Measurements from ENCODE around the gene CIDEB. TPM values are rescaled to one million over a fixed set of nuclear protein-coding genes. Genes with fewer than 3 reads are reported as not detected.

CIDEB gene
- total and polyA plus RNA-seq, 9 of the 15 experiments (the other 6 are each of a cell fraction or from before 2014, with no cell fraction given): 0.03 to 0.35 (median 0.09) TPM; not detected in 3

DNA sequence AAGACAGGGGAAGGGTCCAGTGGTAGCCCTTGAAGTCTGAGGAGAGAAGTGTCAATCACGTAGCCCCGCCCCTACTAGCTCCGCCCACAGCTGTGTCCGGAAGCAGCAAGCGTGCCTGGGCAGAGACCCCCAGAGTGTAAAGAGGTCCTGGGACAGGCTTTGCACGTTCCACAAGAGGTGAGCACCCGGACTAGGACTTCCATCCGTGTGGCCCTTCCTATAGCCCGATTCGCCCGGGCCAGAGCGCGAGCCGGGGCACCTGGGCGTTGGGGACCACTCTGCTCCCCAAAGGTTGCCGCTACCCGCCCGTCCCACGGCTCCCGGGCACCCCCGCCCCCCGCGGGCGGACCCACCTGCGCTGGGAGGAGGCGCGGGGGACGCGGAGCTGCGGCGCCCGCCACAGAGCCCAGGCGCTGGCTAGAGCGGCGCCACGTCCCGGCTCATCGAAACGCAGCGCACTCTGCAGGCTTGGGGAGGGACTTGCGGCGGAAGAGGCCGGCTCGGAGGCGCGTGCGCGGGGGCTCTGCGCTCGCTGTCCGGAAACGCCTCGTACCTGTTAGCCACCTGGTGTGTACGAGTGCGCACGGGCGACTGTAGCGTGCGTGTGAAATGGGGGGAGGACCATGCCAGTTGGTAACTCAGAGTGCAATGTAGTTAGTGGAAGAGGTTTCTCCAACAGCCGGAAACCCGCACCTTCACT, 36.5 kb downstream of the CIDEB start, which contains the start of gene RABGGTA (continued):
- TF ChIP-seq, protein P1, sequence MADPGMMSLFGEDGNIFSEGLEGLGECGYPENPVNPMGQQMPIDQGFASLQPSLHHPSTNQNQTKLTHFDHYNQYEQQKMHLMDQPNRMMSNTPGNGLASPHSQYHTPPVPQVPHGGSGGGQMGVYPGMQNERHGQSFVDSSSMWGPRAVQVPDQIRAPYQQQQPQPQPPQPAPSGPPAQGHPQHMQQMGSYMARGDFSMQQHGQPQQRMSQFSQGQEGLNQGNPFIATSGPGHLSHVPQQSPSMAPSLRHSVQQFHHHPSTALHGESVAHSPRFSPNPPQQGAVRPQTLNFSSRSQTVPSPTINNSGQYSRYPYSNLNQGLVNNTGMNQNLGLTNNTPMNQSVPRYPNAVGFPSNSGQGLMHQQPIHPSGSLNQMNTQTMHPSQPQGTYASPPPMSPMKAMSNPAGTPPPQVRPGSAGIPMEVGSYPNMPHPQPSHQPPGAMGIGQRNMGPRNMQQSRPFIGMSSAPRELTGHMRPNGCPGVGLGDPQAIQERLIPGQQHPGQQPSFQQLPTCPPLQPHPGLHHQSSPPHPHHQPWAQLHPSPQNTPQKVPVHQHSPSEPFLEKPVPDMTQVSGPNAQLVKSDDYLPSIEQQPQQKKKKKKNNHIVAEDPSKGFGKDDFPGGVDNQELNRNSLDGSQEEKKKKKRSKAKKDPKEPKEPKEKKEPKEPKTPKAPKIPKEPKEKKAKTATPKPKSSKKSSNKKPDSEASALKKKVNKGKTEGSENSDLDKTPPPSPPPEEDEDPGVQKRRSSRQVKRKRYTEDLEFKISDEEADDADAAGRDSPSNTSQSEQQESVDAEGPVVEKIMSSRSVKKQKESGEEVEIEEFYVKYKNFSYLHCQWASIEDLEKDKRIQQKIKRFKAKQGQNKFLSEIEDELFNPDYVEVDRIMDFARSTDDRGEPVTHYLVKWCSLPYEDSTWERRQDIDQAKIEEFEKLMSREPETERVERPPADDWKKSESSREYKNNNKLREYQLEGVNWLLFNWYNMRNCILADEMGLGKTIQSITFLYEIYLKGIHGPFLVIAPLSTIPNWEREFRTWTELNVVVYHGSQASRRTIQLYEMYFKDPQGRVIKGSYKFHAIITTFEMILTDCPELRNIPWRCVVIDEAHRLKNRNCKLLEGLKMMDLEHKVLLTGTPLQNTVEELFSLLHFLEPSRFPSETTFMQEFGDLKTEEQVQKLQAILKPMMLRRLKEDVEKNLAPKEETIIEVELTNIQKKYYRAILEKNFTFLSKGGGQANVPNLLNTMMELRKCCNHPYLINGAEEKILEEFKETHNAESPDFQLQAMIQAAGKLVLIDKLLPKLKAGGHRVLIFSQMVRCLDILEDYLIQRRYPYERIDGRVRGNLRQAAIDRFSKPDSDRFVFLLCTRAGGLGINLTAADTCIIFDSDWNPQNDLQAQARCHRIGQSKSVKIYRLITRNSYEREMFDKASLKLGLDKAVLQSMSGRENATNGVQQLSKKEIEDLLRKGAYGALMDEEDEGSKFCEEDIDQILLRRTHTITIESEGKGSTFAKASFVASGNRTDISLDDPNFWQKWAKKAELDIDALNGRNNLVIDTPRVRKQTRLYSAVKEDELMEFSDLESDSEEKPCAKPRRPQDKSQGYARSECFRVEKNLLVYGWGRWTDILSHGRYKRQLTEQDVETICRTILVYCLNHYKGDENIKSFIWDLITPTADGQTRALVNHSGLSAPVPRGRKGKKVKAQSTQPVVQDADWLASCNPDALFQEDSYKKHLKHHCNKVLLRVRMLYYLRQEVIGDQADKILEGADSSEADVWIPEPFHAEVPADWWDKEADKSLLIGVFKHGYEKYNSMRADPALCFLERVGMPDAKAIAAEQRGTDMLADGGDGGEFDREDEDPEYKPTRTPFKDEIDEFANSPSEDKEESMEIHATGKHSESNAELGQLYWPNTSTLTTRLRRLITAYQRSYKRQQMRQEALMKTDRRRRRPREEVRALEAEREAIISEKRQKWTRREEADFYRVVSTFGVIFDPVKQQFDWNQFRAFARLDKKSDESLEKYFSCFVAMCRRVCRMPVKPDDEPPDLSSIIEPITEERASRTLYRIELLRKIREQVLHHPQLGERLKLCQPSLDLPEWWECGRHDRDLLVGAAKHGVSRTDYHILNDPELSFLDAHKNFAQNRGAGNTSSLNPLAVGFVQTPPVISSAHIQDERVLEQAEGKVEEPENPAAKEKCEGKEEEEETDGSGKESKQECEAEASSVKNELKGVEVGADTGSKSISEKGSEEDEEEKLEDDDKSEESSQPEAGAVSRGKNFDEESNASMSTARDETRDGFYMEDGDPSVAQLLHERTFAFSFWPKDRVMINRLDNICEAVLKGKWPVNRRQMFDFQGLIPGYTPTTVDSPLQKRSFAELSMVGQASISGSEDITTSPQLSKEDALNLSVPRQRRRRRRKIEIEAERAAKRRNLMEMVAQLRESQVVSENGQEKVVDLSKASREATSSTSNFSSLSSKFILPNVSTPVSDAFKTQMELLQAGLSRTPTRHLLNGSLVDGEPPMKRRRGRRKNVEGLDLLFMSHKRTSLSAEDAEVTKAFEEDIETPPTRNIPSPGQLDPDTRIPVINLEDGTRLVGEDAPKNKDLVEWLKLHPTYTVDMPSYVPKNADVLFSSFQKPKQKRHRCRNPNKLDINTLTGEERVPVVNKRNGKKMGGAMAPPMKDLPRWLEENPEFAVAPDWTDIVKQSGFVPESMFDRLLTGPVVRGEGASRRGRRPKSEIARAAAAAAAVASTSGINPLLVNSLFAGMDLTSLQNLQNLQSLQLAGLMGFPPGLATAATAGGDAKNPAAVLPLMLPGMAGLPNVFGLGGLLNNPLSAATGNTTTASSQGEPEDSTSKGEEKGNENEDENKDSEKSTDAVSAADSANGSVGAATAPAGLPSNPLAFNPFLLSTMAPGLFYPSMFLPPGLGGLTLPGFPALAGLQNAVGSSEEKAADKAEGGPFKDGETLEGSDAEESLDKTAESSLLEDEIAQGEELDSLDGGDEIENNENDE (IDR thresholded peaks at IDR 0.05; ENCODE audit: low read depth, low read length): no peak
- TF ChIP-seq TCF3 (CRISPR knock-in tag; IDR thresholded peaks at IDR 0.05) (peak; percentile 30), XRCC4 (IDR thresholded peaks at IDR 0.05; ENCODE audit: extremely low read depth, insufficient read depth, insufficient read length) (no peak), MAZ (CRISPR knock-in tag; conservative IDR thresholded peaks at IDR 0.05 in 1 of 2, IDR thresholded peaks at IDR 0.05 in 1 of 2) (peak; percentile 87 to 88), SREBF2 (CRISPR knock-in tag; IDR thresholded peaks at IDR 0.05) (no peak), ZNF551 (CRISPR knock-in tag; IDR thresholded peaks at IDR 0.05) (no peak), NCOR1 (IDR thresholded peaks at IDR 0.05) (0 out of 2 replicates have a peak, but pooled peaks have one; percentile 31), RBM39 (optimal IDR thresholded peaks at IDR 0.05; ENCODE audit: low read depth, low read length) (no peak), FOXA1 (IDR thresholded peaks at IDR 0.05; ENCODE audit: borderline replicate concordance) (no peak), KDM2B (CRISPR knock-in tag; IDR thresholded peaks at IDR 0.05) (no peak), DDX20 (tag; IDR thresholded peaks at IDR 0.05; ENCODE audit: low read depth) (no peak)
- TF ChIP-seq, protein P2, sequence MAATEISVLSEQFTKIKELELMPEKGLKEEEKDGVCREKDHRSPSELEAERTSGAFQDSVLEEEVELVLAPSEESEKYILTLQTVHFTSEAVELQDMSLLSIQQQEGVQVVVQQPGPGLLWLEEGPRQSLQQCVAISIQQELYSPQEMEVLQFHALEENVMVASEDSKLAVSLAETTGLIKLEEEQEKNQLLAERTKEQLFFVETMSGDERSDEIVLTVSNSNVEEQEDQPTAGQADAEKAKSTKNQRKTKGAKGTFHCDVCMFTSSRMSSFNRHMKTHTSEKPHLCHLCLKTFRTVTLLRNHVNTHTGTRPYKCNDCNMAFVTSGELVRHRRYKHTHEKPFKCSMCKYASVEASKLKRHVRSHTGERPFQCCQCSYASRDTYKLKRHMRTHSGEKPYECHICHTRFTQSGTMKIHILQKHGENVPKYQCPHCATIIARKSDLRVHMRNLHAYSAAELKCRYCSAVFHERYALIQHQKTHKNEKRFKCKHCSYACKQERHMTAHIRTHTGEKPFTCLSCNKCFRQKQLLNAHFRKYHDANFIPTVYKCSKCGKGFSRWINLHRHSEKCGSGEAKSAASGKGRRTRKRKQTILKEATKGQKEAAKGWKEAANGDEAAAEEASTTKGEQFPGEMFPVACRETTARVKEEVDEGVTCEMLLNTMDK (IDR thresholded peaks at IDR 0.05; ENCODE audit: borderline replicate concordance, insufficient read depth, low read depth, low read length, poor library complexity, severe bottlenecking): peak; percentile 96
- TF ChIP-seq, protein P3, sequence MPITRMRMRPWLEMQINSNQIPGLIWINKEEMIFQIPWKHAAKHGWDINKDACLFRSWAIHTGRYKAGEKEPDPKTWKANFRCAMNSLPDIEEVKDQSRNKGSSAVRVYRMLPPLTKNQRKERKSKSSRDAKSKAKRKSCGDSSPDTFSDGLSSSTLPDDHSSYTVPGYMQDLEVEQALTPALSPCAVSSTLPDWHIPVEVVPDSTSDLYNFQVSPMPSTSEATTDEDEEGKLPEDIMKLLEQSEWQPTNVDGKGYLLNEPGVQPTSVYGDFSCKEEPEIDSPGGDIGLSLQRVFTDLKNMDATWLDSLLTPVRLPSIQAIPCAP (CRISPR knock-in tag; IDR thresholded peaks at IDR 0.05; ENCODE audit: borderline replicate concordance): no peak

Data from K562 (cell line).